Upper lobe of left lung (tissue), 6 donors: ENCODE measurements around the gene KAZN. TPM values are rescaled to one million over a fixed set of nuclear protein-coding genes. Genes with fewer than 3 reads are reported as not detected.

Experiments
- ATAC-seq, 2 donors: fragments of 200-7000 bp; cut with Tn5 transposase; one replicate each; pipeline ENCODE4 v1.9.1; 2022; ENCODE audit warnings: mild to moderate bottlenecking in 2 of 2, moderate library complexity in 2 of 2; ENCODE audit not compliant: low FRiP score in 2 of 2
- DNase-seq, 2 donors: peaks; one replicate each; pipeline ENCODE4 v3.0.0-alpha.2; 2019 to 2020
- H3K27ac ChIP-seq, 4 donors: fragments of 200-600 bp; sonication (generic); one replicate each; pipeline ENCODE4 v1.5.1; 2016 to 2019
- H3K27me3 ChIP-seq, 4 donors: fragments of 200-600 bp; sonication (generic); one replicate each; pipeline ENCODE4 v1.5.1; 2017 to 2019
- H3K36me3 ChIP-seq, 4 donors: fragments of 200-600 bp; sonication (generic); one replicate each; pipeline ENCODE4 v1.5.1; 2016 to 2019
- H3K4me1 ChIP-seq, 4 donors: fragments of 200-600 bp; sonication (generic); one replicate each; pipeline ENCODE4 v1.5.1; 2018 to 2019
- H3K4me3 ChIP-seq, 4 donors: fragments of 200-600 bp; sonication (generic); one replicate each; pipeline ENCODE4 v1.5.1; 2017 to 2019; ENCODE audit warnings: mild to moderate bottlenecking in 2 of 4, moderate library complexity in 1 of 4
- H3K9me3 ChIP-seq, 4 donors: fragments of 200-600 bp; sonication (generic); one replicate each; pipeline ENCODE4 v1.5.1; 2018 to 2019
- CTCF ChIP-seq, 6 experiments: fragments of 450-650 bp in 4 of 6; fragments of 200-600 bp in 2 of 6; sonication (generic) in 2 of 6; IDR thresholded peaks; one replicate each; pipeline ENCODE4 v1.5.1; 2016 to 2019; ENCODE audit warnings: antibody characterized with exemption in 6 of 6
- EP300 ChIP-seq, 4 donors: sonication (generic); formaldehyde crosslinking; IDR thresholded peaks; one replicate each; pipeline ENCODE4 v1.5.1; 2017; ENCODE audit warnings: antibody characterized with exemption in 4 of 4, control low read depth in 2 of 4
- POLR2A ChIP-seq, 4 donors: fragments of 450-650 bp; IDR thresholded peaks; one replicate each; pipeline ENCODE4 v1.5.1; 2016 to 2017; ENCODE audit warnings: antibody characterized with exemption in 4 of 4, mild to moderate bottlenecking in 2 of 4
- POLR2AphosphoS5 ChIP-seq, 2 donors: sonication (generic); formaldehyde crosslinking; IDR thresholded peaks; one replicate each; pipeline ENCODE4 v1.5.1; 2017; ENCODE audit warnings: antibody characterized with exemption in 2 of 2
- WGBS, 2 donors: methylation state at CpG; one replicate each; pipeline ENCODE4 v1.1.5; 2017 to 2018; 5-methylcytosine and 5-hydroxymethylcytosine counted together
- total RNA-seq, 6 donors: library from RNA; depleted of rRNA in 4 of 6; stranded (reverse); fragments of >200 nt in 4 of 6; gene quantifications; one replicate each; pipeline versions ENCODE4 v1.1.0 to v1.2.1, GENCODE V29; 2016 to 2021
- donor health status: DM: no; HTN: no; CAD: no; lungs with moderate emphysema.
- donor health status: DM: no; HTN: yes; CAD: no; lungs with severe emphysema.

KAZN gene
- total RNA-seq, 6 donors from 2014 or later, result 11.5 to 30.0 (median 17.6) TPM

DNA sequence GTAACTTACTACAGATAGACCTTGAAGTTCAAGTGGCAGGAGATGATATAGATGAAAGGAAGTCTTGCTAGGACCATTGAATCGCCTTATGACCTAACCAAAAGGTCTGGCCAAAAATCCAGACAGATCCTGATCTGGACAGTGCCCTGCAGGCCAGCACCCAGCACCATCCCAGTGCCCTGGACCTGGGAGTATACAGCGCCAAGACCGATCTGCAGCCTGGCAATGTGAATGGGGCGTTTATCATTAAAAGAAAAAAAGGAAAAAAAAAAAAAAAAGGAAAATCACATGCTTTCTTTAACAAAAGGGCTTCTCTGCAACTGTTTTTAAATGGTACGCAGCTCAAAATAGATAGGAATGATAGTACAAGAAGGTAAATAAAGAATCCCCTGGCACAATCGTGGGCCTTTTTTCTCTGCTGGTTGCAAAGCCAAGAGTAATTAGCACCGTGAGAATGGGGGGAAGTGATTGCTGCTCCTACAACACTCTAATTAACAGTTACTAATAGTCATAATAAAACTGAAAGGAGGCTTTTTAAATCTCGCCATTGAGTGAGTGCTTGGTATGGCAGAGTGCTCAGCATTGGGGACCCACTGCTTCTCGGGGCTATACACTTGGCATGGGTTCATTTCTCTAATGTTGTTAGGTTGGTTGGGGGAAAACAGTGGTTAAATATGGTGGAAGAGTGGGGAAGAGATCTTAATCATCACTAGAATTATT lies 146.7 kb downstream of the KAZN start:
- TF ChIP-seq POLR2A (IDR thresholded peaks at IDR 0.05), result no peak
- TF ChIP-seq POLR2AphosphoS5 (IDR thresholded peaks at IDR 0.05), result no peak
- 74 to 85% methylated on average over 9 of the region's 9 CpGs for WGBS, 2 donors
- DNase-seq (no peak), ATAC-seq (no peak)
- Histone ChIP-seq H3K4me3 (no peak overlapping the region), H3K9me3 (no peaks in the 10 kb centered on the region), H3K36me3 (no peaks in the 10 kb centered on the region), H3K4me1 (peaks cover 0 to 5% (median 0%) of the 10 kb centered on the region in 4 donors), H3K27me3 (no peaks in the 10 kb centered on the region), H3K27ac (no peak overlapping the region)

DNA sequence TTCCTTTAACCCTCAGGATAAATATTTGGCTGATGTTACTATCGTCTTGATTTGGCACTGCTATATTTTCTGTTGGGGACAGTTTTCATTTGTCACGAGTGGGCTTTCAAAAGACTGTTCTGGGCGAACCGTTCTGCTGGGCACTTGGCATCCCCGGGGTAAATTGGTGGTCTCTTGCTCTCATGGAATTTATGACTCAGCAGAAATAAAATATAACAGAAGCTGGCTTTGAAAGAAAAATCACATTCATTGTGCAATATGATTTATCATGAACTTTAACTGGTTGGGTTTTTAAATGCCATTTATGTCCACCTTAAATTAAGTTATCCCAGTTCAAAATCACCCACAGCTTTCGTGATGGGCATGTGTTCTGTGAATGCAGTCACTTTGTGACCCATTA lies 147.3 kb downstream of the KAZN start:
- TF ChIP-seq POLR2AphosphoS5 (IDR thresholded peaks at IDR 0.05) (no peak), EP300 (IDR thresholded peaks at IDR 0.05) (no peak), CTCF (IDR thresholded peaks at IDR 0.05) (no peak), POLR2A (IDR thresholded peaks at IDR 0.05) (no peak)
- Histone ChIP-seq H3K4me1 (peaks cover 0 to 5% (median 0%) of the 10 kb centered on the region in 4 donors), H3K36me3 (no peaks in the 10 kb centered on the region), H3K27me3 (no peaks in the 10 kb centered on the region), H3K27ac (no peak overlapping the region), H3K9me3 (no peaks in the 10 kb centered on the region), H3K4me3 (no peak overlapping the region)
- no peak for ATAC-seq
- 62% methylated on average over 6 of the region's 6 CpGs for WGBS, 2 donors
- DNase-seq, result no peak

DNA sequence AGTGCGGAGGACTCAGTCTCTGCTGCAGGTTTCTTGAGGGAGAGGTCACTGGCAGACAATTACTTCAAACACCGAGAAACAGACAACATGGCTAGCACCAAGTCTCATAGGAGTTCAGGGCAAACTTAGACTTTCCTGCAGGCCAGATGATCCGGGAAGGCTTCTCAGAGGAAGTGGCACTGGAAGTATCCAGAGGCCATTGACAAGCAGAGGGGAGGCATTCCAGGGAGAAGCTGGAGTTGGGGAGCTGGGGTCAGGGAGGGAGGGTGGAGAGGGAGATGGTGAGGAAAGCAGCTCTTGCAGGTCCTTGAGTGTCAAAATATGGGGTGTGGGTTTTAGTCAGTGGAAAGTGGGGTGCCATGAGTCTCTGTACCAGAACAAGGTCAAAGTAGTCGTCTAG lies 147.9 kb downstream of the KAZN start:
- ATAC-seq, result no peak
- 65 to 74% methylated on average over 4 of the region's 4 CpGs for WGBS, 2 donors

DNA sequence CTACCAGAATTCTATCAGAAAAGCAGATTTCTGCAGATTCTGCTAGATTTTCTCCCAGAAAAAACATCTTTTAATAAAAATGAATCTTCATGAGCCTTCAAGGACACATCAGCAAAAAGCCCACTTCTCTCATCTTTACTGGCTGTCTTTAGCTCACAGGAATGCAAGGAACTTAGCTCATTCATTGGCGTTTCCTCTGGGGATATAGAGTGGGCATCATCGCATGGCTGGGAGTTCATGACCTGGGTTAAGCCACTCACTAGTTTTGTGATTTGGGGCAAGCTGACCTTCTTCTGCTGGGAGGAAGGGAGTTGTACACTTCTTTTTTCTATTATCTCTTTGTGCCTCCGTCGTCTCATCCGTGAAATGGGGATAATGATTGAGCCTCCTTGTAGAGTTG lies 149.7 kb downstream of the KAZN start:
- H3K4me3 ChIP-seq, result no peak overlapping the region
- no peaks in the 10 kb centered on the region for H3K4me1 ChIP-seq
- no peak for ATAC-seq

More for the DNA sequence above, 147.9 kb downstream of the KAZN start:
- Histone ChIP-seq H3K4me1 (peaks cover 0 to 4% (median 0%) of the 10 kb centered on the region in 4 donors), H3K27ac (no peak overlapping the region), H3K36me3 (no peaks in the 10 kb centered on the region), H3K9me3 (no peaks in the 10 kb centered on the region), H3K4me3 (no peak overlapping the region), H3K27me3 (no peaks in the 10 kb centered on the region)
- DNase-seq, result no peak
- TF ChIP-seq CTCF (IDR thresholded peaks at IDR 0.05) (no peak), EP300 (IDR thresholded peaks at IDR 0.05) (no peak), POLR2A (IDR thresholded peaks at IDR 0.05) (no peak), POLR2AphosphoS5 (IDR thresholded peaks at IDR 0.05) (no peak)

GRCh38 chr1:14748977-14749376 lies 150.5 kb downstream of the KAZN start:
- Histone ChIP-seq H3K27ac (no peak overlapping the region), H3K9me3 (no peaks in the 10 kb centered on the region), H3K36me3 (no peaks in the 10 kb centered on the region), H3K4me1 (no peaks in the 10 kb centered on the region), H3K4me3 (no peak overlapping the region), H3K27me3 (no peaks in the 10 kb centered on the region)
- TF ChIP-seq EP300 (IDR thresholded peaks at IDR 0.05), result no peak
- no peak for TF ChIP-seq POLR2A (IDR thresholded peaks at IDR 0.05)
- TF ChIP-seq POLR2AphosphoS5 (IDR thresholded peaks at IDR 0.05), result no peak
- no peak for TF ChIP-seq CTCF (IDR thresholded peaks at IDR 0.05)
- 55 to 79% methylated on average over 2 of the region's 2 CpGs for WGBS, 2 donors
- DNase-seq (no peak), ATAC-seq (no peak)

More for the DNA sequence above, 149.7 kb downstream of the KAZN start:
- WGBS, 2 donors, result 93 to 96% methylated on average over 5 of the region's 5 CpGs
- Histone ChIP-seq H3K36me3 (no peaks in the 10 kb centered on the region), H3K27me3 (no peaks in the 10 kb centered on the region), H3K9me3 (no peaks in the 10 kb centered on the region), H3K27ac (no peak overlapping the region)
- TF ChIP-seq POLR2A (IDR thresholded peaks at IDR 0.05) (no peak), POLR2AphosphoS5 (IDR thresholded peaks at IDR 0.05) (no peak), EP300 (IDR thresholded peaks at IDR 0.05) (no peak), CTCF (IDR thresholded peaks at IDR 0.05) (no peak)
- no peak for DNase-seq
